Embryonic facial prominence (tissue), 1 donor: Measurements from ENCODE around the gene ZG16B.

Source experiments
- DNase-seq: peaks from one replicate; pipeline ENCODE4 v3.0.0-alpha.2; 2016; ENCODE audit errors: extremely low spot score

The ZG16B gene

DNA sequence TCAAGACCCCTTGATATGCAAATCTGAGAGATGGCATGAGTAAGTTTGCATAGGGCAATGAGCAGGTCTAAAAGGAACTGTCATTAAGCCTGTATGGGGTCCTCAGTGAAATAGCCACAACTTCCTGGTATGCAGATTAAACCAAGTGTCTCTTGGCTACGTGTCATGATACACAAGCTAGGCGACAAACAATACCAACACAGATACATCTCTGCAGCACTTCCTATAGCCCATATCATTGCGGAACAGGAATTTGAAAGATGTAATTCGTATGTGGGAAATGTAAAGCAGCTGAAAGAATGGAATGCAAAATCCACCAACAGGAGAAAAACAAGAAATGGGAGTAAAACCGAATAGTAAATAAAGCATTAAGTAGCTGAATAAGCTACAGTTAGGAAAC, 15.0 kb downstream of the ZG16B start:
- no peak for DNase-seq

DNA sequence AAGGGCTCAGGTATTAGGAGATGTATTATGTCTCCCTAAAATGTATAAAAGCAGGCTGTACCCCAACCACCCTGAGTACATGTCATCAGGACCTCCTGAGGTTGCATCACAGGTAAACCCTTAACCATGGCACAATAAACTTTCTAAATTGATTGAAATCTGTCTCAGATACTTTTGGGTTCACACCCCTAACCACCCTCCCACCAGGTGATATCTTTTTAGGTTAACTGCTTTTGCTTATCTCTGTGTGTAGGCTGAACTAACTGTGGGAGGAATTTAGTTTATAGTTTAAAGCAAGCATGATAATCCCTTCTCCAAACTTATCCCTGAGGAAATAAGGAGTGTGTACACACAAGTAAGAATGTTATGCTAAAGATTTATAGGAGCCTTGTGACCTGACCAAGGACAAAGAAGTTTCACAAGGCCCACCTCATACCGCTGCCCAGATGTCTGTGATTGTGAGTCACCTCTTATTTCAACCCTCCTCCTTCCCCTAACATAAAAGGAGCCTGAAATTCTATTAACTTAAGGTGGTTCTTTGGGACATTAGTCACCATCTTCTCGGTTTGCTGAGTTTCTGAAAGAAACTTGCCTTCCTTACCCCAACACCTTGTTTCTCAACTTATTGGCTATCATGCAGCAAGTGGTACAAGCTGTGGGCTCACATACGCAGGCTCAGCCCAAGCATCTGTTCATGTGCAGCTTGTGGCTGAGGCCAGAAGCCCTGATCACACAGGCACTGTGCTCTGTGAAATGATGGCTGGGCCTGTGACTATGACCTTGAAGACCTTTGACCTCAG, 16.6 kb downstream of the ZG16B start:
- DNase-seq = no peak

- DNase-seq = no peak
These were observed 19.0 kb downstream of the ZG16B start for GRCh38 chr16:2848933-2849725.

- DNase-seq = no peak
These were observed 22.1 kb downstream of the ZG16B start for GRCh38 chr16:2852003-2852730.

DNA sequence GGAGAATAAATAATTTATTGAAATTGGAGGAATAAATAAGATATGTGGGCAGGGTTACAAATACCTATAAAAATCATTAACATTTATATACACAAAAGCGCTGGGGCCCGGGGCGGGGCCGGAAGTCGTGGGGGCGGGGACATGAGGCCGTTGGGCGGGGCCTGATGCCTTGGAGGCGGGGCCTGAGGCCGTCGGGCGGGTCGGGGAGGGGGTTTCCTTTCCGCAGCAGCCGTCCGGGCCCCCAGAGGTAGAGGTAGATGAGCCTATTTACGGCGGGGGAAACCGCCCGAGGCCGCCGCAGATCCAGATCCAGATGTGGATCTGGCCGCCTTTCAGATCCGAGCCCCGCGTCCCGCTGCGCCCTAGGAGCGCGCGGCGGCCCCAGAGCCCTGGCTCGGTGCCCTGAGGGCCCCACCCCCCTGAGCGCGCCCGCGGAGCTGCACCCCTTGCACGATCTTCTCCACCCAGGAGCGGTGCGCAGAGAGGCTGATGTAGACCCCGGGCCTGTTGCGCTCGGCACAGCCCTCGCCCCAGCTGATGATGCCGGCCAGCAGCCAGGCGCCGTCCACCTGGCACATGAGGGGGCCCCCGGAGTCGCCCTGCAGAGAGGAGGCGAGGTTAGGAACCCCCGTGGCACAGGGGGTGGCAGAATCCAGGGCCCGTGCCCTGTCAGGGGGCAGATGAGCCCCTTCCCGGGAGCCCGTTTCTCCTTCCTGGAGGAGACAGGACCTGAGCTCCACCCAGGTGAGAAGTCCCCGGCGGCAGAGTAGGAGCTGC, 22.8 kb downstream of the ZG16B start:
- DNase-seq = no peak

GRCh38 chr16:2853531-2854073, 23.5 kb downstream of the ZG16B start:
- DNase-seq = no peak

- no peak for DNase-seq
These were observed 24.7 kb downstream of the ZG16B start for GRCh38 chr16:2854700-2855309.

- DNase-seq = no peak
These were observed 25.4 kb downstream of the ZG16B start for GRCh38 chr16:2855536-2855935.

DNA sequence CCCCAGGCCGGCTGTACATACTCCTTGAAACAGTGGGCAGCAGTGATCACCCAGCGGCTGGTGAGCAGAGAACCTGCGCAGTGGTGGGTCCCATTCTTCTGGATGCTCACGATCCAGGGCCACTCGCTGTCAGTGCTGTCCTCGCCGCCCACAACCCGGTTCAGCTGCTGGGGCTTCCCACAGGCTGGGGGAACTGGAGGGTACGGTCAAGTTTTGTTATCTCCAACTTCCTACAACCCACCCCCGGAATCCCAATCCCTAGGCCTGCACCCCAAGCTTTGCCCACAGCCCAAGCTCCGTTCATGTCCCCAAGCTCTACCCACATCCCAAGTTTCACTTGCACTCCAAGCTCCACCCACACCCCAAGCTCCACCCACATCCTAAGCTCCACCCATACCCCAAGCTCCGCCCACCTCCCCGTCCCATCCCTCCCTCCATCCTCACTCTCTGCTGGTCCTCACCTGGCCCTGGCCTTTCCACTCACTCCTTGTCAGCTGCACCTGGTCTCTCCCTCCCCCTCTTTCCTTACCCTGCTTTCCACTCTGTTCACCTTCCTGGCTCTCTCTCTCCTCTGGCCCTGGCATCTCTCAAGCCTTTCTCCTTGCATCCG, 26.1 kb downstream of the ZG16B start:
- DNase-seq = no peak

DNA sequence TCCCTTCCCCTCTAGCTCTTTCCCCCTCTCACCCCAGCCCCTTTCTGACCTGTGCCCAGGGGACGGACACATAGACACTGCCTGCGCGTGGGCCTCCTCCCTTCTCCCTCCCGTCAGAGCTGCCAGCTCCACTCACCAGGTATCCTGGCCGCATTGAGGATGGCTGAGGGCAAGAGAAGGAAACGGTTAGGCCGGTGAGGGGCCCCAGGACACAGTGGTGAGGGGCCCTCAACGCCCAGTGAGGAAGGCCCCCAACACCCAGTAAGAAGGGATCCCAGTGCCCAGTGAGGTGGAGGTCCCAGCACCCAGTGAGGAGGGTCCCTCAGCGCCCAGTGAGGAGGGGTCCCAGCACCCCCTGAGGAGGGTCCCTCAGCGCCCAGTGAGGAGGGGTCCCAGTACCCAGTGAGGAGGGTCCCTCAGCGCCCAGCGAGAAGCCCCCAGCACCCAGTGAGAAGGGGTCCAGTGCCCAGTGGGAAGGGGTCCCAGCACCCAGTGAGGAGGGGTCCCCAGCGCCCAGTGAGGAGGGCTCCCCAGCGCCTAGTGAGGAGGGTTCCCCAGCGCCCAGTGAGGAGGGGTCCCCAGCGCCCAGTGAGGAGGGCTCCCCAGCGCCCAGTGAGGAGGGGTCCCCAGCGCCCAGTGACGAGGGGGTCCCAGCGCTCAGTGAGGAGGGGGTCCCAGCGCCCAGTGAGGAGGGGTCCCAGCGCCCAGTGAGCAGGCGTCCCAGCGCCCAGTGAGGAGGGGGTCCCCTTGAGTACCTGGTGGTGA, 26.8 kb downstream of the ZG16B start:
- no peak for DNase-seq

DNA sequence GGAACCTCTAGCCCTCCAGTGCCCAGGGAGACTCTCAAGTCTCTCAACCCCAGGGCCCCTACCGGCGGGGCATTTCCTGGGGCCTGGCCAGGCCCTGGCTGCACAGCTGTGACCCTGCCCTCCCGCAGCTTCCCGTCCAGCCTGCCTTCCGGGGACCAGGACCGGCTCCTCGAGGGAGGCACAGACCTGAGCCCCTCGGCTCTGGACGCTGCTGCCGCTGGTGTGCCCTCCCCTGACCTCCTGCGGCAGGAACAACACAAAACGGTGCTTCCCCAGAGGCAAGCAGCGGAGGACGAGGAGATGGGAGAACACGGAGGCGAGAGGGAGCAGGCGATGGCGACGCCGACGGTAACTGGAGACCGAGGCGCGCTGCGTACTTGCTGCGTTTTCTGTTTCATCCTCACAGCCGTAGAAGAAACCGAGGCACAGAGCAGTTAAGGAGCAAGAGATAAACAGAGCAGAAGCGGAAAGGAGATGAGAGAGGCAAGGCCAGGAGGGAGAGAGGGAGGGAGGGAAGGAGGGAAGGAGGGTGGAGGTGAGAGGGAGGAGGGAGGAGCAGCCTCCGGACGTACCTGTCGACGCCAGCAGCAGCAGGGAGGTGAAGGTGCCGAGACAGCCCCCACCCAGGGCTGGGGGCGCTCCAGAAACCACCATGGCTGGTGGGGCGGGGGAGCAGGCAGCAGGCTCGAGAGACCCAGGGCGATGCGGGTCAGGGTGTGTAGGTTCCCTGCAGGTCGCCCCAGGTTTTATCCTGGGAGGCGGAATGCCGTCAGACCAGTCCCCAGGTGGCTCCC, 27.5 kb downstream of the ZG16B start, which contains the start of gene PRSS22:
PRSS22 (minus strand) TSS at position 720 of the 794 bp plus-strand sequence; CDS start at position 654, 66 bp downstream.
- no peak for DNase-seq

GRCh38 chr16:2858245-2859025, 28.3 kb downstream of the ZG16B start:
- DNase-seq = no peak

- DNase-seq = no peak
These were observed 29.7 kb downstream of the ZG16B start for GRCh38 chr16:2859686-2860265.

DNA sequence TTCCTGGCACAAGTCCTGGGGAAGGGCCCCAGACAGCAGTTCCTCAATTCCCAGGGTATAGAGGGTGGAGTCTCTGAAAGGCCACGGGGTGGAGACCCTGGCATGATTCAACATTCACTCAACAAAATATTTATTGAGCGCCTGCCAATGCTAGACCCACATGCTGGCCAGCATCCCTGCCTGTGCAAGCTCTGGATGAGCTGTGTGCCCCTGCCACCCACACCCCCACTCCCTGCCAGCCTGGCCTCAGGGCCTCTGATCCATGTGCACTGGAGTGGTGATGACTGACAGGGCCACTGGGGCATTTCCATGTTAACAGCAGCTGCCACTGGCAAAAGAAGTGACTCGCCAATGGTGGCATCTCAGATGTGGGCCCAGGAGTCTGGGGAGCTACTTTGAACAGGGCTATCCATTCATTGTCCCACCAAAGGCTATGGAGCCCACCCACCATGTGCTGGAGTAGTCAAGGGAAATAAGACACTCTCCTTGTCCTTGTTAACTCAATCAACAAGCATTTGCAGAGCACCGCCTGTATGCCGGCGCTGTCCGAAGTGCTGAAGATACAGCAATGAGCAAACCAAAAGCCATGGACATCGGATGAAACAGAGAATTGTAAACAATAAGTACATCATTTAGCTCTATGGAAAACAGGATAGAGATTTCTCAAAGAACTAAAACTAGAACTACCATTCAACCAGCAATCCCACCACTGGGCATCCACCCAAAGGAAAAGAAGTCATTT, 30.9 kb downstream of the ZG16B start:
- DNase-seq = no peak

DNA sequence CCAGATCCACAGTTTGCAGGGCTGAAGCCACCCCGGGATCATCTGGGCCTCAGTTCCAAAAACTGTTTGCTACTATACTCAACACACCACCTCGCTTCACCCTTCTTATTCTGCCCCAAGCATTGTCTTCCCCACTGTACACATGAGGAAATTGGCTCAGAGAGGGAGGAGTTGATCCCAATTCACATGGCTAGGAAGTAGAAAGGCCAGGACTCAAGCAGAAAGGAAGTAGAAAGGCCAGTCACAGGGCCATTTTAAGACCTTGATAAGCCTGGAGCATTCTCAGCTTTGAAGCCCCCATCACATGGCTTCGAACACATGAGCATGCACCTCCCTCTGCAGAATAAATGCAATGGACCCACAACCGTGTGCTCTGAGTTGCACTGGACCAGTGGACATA, 35.5 kb downstream of the ZG16B start:
- DNase-seq = no peak

DNA sequence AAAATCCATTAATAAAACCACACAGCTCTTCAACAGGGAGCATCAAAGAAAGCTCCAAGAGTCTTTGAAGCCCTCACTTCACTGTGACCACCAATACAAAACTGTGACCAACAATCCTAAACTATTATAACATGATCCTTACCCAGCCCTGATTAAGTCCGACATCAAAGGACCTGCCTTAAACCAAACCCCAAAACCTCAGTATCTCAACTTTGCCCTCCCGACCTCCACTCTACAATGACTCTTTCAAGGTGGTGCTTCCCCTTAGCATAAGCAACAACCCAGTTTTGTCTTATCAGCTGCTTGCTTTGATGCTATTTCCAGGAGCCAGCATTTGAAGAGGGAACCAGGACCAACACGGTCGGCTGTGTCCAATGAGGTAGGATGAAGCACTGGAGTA, 36.3 kb downstream of the ZG16B start:
- no peak for DNase-seq

DNA sequence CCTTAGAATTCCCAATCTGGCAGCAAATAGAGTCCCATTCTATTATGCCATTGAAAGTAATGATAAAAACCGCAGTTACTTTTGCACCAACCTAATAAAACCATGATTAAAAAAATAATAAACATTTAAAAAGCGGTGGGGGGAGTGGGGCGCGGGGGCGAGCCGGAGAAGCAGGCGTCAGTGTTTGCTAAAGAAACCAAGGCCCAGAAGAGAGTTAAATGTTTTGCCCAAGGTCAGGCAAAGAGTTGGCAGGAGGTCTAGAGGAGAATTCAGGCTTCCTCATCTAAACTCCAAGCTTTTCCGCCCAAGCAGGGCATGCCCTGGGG, 37.5 kb downstream of the ZG16B start:
- DNase-seq = no peak
